Endothelial cell (in vitro differentiated cells): Measurements from ENCODE around the gene CXADR. TPM values are rescaled to one million over a fixed set of nuclear protein-coding genes. Genes with fewer than 3 reads are reported as not detected.
A peak's percentile ranks its signal among the peaks of the same experiment; 100 is the strongest.

Experiments
- DNase-seq: peaks from one replicate; pipeline ENCODE4 v3.0.0; 2021; ENCODE audit warnings: low spot score
- H3K27ac Mint-ChIP-seq: one replicate; pipeline ENCODE4 v1.8.0; 2021; ENCODE audit warnings: mixed read lengths, inconsistent platforms; ENCODE audit not compliant: unreplicated experiment
- H3K27me3 Mint-ChIP-seq: one replicate; pipeline ENCODE4 v1.8.0; 2021; ENCODE audit warnings: mild to moderate bottlenecking, moderate library complexity, mixed read lengths, inconsistent platforms; ENCODE audit not compliant: unreplicated experiment
- H3K36me3 Mint-ChIP-seq: one replicate; pipeline ENCODE4 v1.8.0; 2021; ENCODE audit warnings: mild to moderate bottlenecking, low read depth, mixed read lengths, inconsistent platforms; ENCODE audit not compliant: unreplicated experiment
- H3K4me1 Mint-ChIP-seq: one replicate; pipeline ENCODE4 v1.8.0; 2021; ENCODE audit warnings: mild to moderate bottlenecking, mixed read lengths, inconsistent platforms; ENCODE audit not compliant: unreplicated experiment
- H3K4me3 Mint-ChIP-seq: one replicate; pipeline ENCODE4 v1.8.0; 2021; ENCODE audit warnings: mild to moderate bottlenecking, mixed read lengths, inconsistent platforms; ENCODE audit not compliant: unreplicated experiment
- H3K9me3 Mint-ChIP-seq: one replicate; pipeline ENCODE4 v1.8.0; 2021; ENCODE audit warnings: mixed read lengths, inconsistent platforms; ENCODE audit not compliant: unreplicated experiment
- CTCF ChIP-seq: fragments of 200-600 bp; sonication (generic); IDR thresholded peaks from one replicate; pipeline ENCODE4 v1.5.0; 2021; ENCODE audit warnings: antibody characterized with exemption; ENCODE audit not compliant: unreplicated experiment
- total RNA-seq: library from RNA; stranded (reverse); fragmentation: NEBNext Ultra II Directional; extraction: Animal tissue kit (Norgen Biotek cat#: 25700); gene quantifications from one replicate; pipeline ENCODE4 v1.2.1, GENCODE V29; 2021; ENCODE audit not compliant: unreplicated experiment

The CXADR gene
- total RNA-seq, 1 donor from 2014 or later: 19.4 TPM

- Mint-ChIP-seq H3K27me3 (peaks cover 7% of the 10 kb centered on the region), H3K9me3 (no peaks in the 10 kb centered on the region), H3K27ac (no peak overlapping the region), H3K4me3 (no peak overlapping the region), H3K36me3 (peaks cover 3% of the 10 kb centered on the region), H3K4me1 (peaks cover 22% of the 10 kb centered on the region)
- DNase-seq: no peak
- no peak for TF ChIP-seq CTCF
These were observed 27.0 kb downstream of the CXADR start for GRCh38 chr21:17539743-17540341.

- peaks cover 22% of the 10 kb centered on the region for H3K4me1 Mint-ChIP-seq
- no peaks in the 10 kb centered on the region for H3K9me3 Mint-ChIP-seq
- peaks cover 7% of the 10 kb centered on the region for H3K27me3 Mint-ChIP-seq
- no peak for DNase-seq
- peak overlapping the region; percentile 36 for H3K27ac Mint-ChIP-seq
- H3K4me3 Mint-ChIP-seq: no peak overlapping the region
- peaks cover 3% of the 10 kb centered on the region for H3K36me3 Mint-ChIP-seq
- no peak for TF ChIP-seq CTCF
These were observed 27.7 kb downstream of the CXADR start for GRCh38 chr21:17540530-17540929.

- Mint-ChIP-seq H3K36me3 (peaks cover 3% of the 10 kb centered on the region), H3K27me3 (peaks cover 7% of the 10 kb centered on the region), H3K27ac (no peak overlapping the region), H3K4me1 (peaks cover 12% of the 10 kb centered on the region), H3K9me3 (no peaks in the 10 kb centered on the region), H3K4me3 (no peak overlapping the region)
- no peak for DNase-seq
- TF ChIP-seq CTCF: no peak
These were observed 29.6 kb downstream of the CXADR start for GRCh38 chr21:17542371-17543011.

GRCh38 chr21:17545007-17545406, 32.2 kb downstream of the CXADR start:
- Mint-ChIP-seq H3K27ac (no peak overlapping the region), H3K4me1 (peaks cover 6% of the 10 kb centered on the region), H3K9me3 (no peaks in the 10 kb centered on the region), H3K4me3 (no peak overlapping the region), H3K36me3 (no peaks in the 10 kb centered on the region), H3K27me3 (peaks cover 5% of the 10 kb centered on the region)
- no peak for TF ChIP-seq CTCF
- no peak for DNase-seq

- Mint-ChIP-seq H3K27ac (no peak overlapping the region), H3K4me1 (peaks cover 3% of the 10 kb centered on the region), H3K36me3 (no peaks in the 10 kb centered on the region), H3K4me3 (no peak overlapping the region), H3K9me3 (no peaks in the 10 kb centered on the region), H3K27me3 (peaks cover 3% of the 10 kb centered on the region)
- TF ChIP-seq CTCF: no peak
- no peak for DNase-seq
These were observed 35.4 kb downstream of the CXADR start for GRCh38 chr21:17548262-17548661.
